ENCODE results near the gene MEX3D. TPM values are rescaled to one million over a fixed set of nuclear protein-coding genes. Genes with fewer than 3 reads are reported as not detected.

MEX3D gene
- total and polyA plus RNA-seq, 4 donors: 0.92 to 9.1 (median 5.2) TPM

- 2% methylated on average over 108 of the region's 108 CpGs for WGBS
- no peaks in the 10 kb centered on the region for H3K36me3 ChIP-seq (ENCODE audit: control insufficient read depth in 4 of 4, insufficient read depth in 3 of 4, low read depth in 1 of 4, low read length in 3 of 4)
- H3K27ac ChIP-seq (ENCODE audit: low read depth in 1 of 2, low read length in 2 of 2): peak overlapping the region in 1 of 2 donors; percentile 50
- no peaks in the 10 kb centered on the region for H3K27me3 ChIP-seq (ENCODE audit: control insufficient read depth in 4 of 4, insufficient read depth in 4 of 4, low read length in 3 of 4)
- H3K9ac ChIP-seq (ENCODE audit: low read depth in 1 of 2, low read length in 2 of 2): no peak overlapping the region
- peak overlapping the region; percentile 9 to 82 (median 32) for H3K4me3 ChIP-seq (ENCODE audit: low read depth in 1 of 3, low read length in 3 of 3)
- no peaks in the 10 kb centered on the region for H3K9me3 ChIP-seq (ENCODE audit: control insufficient read depth in 4 of 4, low read length in 3 of 4)
- peak; percentile 39 for DNase-seq (ENCODE audit: low spot score)
- peaks cover 0 to 12% (median 8%) of the 10 kb centered on the region in 4 donors for H3K4me1 ChIP-seq (ENCODE audit: control insufficient read depth in 4 of 4, insufficient read depth in 4 of 4, low read length in 3 of 4)
- no peak for TF ChIP-seq TAF1 (conservative IDR thresholded peaks at IDR 0.05)
- no peak for TF ChIP-seq JUND (IDR thresholded peaks at IDR 0.05)
- TF ChIP-seq ZBTB33 (IDR thresholded peaks at IDR 0.05): no peak
- no peak for TF ChIP-seq REST (IDR thresholded peaks at IDR 0.05)
- no peak for TF ChIP-seq RXRA (IDR thresholded peaks at IDR 0.05)
- TF ChIP-seq YY1 (IDR thresholded peaks at IDR 0.05): no peak
- no peak for TF ChIP-seq RAD21 (IDR thresholded peaks at IDR 0.05)
- no peak for TF ChIP-seq NR2F2 (IDR thresholded peaks at IDR 0.05)
- TF ChIP-seq ATF3 (IDR thresholded peaks at IDR 0.05): no peak
These were observed 843 bp downstream of the MEX3D start for GRCh38 chr19:1567116-1567847.

DNA sequence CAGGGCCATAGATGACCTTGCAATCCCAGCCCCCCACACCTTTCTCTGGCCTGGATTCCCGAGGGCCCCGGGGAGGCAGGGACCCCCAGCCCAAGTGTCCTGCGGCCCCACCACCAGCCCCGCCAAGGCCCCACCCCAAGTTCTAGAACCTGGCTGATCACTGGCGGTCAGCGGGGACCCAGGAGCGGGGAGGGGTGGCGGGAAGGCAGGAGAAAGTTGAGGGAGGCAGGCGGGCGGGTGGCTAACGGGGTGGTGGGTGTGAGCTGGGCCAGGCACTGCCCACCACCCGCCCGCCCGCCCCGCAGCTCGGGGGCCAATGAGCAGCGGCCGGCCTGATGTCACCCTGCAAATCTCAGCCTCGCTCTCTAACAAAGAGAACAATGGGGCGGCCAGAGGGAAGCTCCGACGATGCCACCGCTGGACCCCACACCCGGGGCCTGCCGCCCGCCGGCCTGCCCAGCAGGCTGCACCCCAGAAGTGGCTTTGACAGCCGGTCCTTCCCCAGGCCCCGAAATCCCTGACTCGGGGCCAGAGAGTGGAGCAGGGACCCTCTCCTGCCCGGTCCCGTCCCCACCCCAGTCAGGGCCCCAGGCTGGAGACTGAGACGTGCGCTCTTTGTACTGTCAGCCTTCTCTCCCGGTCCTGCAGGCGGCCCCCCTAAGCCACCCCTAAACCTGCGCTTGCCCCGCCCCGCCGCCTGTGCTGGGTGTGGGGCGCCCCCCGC lies 1.6 kb downstream of the MEX3D start:
- Histone ChIP-seq H3K27me3 (ENCODE audit: control insufficient read depth in 4 of 4, insufficient read depth in 4 of 4, low read length in 3 of 4) (no peaks in the 10 kb centered on the region), H3K36me3 (ENCODE audit: control insufficient read depth in 4 of 4, insufficient read depth in 3 of 4, low read depth in 1 of 4, low read length in 3 of 4) (no peaks in the 10 kb centered on the region), H3K27ac (ENCODE audit: low read depth in 1 of 2, low read length in 2 of 2) (peak overlapping the region in 1 of 2 donors; percentile 41), H3K4me3 (ENCODE audit: low read depth in 1 of 3, low read length in 3 of 3) (peak overlapping the region in 1 of 3 donors; percentile 82), H3K9me3 (ENCODE audit: control insufficient read depth in 4 of 4, low read length in 3 of 4) (no peaks in the 10 kb centered on the region), H3K4me1 (ENCODE audit: control insufficient read depth in 4 of 4, insufficient read depth in 4 of 4, low read length in 3 of 4) (peaks cover 0 to 12% (median 8%) of the 10 kb centered on the region in 4 donors), H3K9ac (ENCODE audit: low read depth in 1 of 2, low read length in 2 of 2) (no peak overlapping the region)
- WGBS: 46% methylated on average over 42 of the region's 42 CpGs
- peak; percentile 46 for DNase-seq (ENCODE audit: low spot score)
- no peak for TF ChIP-seq JUND (IDR thresholded peaks at IDR 0.05)

- no peaks in the 10 kb centered on the region for H3K36me3 ChIP-seq (ENCODE audit: control insufficient read depth in 4 of 4, insufficient read depth in 3 of 4, low read depth in 1 of 4, low read length in 3 of 4)
- 93% methylated on average over 6 of the region's 6 CpGs for WGBS
- H3K4me3 ChIP-seq (ENCODE audit: low read depth in 1 of 3, low read length in 3 of 3): no peak overlapping the region
- H3K27me3 ChIP-seq (ENCODE audit: control insufficient read depth in 4 of 4, insufficient read depth in 4 of 4, low read length in 3 of 4): no peaks in the 10 kb centered on the region
- no peak overlapping the region for H3K27ac ChIP-seq (ENCODE audit: low read depth in 1 of 2, low read length in 2 of 2)
- TF ChIP-seq HNF4A (conservative IDR thresholded peaks at IDR 0.05) (no peak), ZBTB33 (IDR thresholded peaks at IDR 0.05) (no peak)
- no peak overlapping the region for H3K9ac ChIP-seq (ENCODE audit: low read depth in 1 of 2, low read length in 2 of 2)
- no peak for DNase-seq (ENCODE audit: low spot score)
- H3K9me3 ChIP-seq (ENCODE audit: control insufficient read depth in 4 of 4, low read length in 3 of 4): no peaks in the 10 kb centered on the region
- H3K4me1 ChIP-seq (ENCODE audit: control insufficient read depth in 4 of 4, insufficient read depth in 4 of 4, low read length in 3 of 4): peaks cover 0 to 9% (median 4%) of the 10 kb centered on the region in 4 donors
These were observed 4.9 kb downstream of the MEX3D start for GRCh38 chr19:1563251-1563650.
